SK-N-MC (cell line): ENCODE results near the gene ZNF341.

ENCODE experiments used
- EZH2 ChIP-seq: fragments of 200-600 bp; sonication (generic); IDR thresholded peaks from one replicate; pipeline ENCODE4 v1.6.1; 2017; ENCODE audit warnings: antibody characterized with exemption
- POLR2AphosphoS5 ChIP-seq: IDR thresholded peaks from 2 replicates; pipeline ENCODE4 v1.6.1; 2012; ENCODE audit warnings: mild to moderate bottlenecking, low read depth, low read length, borderline replicate concordance

DNA sequence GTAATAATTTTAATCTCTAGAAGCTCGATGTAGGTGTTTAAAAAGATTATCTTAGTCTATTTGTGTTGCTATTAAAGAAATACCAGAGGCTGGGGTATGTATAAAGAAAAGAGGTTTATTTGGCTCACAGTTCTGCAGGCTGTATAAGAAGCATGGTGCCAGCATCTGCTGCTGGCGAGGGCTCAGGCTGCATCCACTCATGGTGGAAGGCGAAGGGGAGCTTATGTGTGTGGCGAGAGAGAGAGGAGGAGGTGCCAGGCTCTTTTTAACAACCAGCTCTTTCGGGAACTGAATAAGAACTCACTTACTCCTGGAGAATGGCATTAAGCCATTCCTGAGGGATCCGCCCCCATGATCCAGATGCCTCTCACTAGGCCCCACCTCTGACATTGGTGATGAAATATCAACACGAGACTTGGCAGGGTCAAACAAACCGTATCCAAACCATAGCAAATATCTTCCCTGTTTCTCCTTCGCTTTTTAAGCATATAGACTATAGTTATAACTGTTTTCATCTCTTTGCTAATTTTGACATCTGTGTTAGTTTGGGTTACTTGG is 103.9 kb downstream of the ZNF341 start:
- no peak for TF ChIP-seq POLR2AphosphoS5
- TF ChIP-seq EZH2 = no peak
